ENCODE data around the gene GIMAP1. TPM values are rescaled to one million over a fixed set of nuclear protein-coding genes. Genes with fewer than 3 reads are reported as not detected.

Gene GIMAP1
- polyA plus RNA-seq, 1 donor: 2.2 TPM

- Histone ChIP-seq H3K4me3 (ENCODE audit: low read length) (no peak overlapping the region), H3K27ac (ENCODE audit: low read length) (no peak overlapping the region), H3K9me3 (ENCODE audit: control insufficient read depth, low read depth, low read length) (peaks cover 6% of the 10 kb centered on the region), H3K4me1 (ENCODE audit: control insufficient read depth, insufficient read depth, low read length) (no peaks in the 10 kb centered on the region), H3K36me3 (ENCODE audit: control insufficient read depth, insufficient read depth, low read length) (no peaks in the 10 kb centered on the region), H3K27me3 (ENCODE audit: control insufficient read depth, insufficient read depth, low read length) (no peaks in the 10 kb centered on the region)
- DNase-seq: no peak
- WGBS (ENCODE audit: insufficient coverage, low lambda C conversion rate): no CpG with 5 or more reads among the region's 52 CpGs
Observed at GRCh38 chr7:150719960-150720891, 3.8 kb downstream of the GIMAP1 start.

DNA sequence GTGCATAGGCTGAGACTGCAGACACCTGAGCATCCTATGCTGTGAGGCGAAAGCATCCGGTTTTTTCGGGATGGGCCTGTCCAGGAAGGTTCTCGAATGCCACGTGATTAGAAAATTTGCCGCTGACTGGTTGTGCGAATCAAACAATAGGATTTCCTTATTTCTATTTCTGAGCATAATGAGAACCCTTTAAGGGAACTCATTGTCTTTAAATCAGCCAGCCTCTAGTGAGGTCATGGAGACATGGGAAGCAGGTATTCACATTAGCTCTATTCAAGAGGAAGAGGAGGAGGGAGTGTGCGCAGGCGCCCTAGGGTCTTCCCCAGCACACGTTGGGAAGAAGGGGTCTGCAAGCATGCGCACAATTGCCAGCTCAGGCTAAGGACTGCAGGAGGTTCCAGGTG lies 5.6 kb downstream of the GIMAP1 start:
- WGBS (ENCODE audit: insufficient coverage, low lambda C conversion rate): no CpG with 5 or more reads among the region's 11 CpGs
- no peaks in the 10 kb centered on the region for H3K27me3 ChIP-seq (ENCODE audit: control insufficient read depth, insufficient read depth, low read length)
- H3K36me3 ChIP-seq (ENCODE audit: control insufficient read depth, insufficient read depth, low read length): no peaks in the 10 kb centered on the region
- no peak for DNase-seq
- H3K4me1 ChIP-seq (ENCODE audit: control insufficient read depth, insufficient read depth, low read length): no peaks in the 10 kb centered on the region
- H3K9me3 ChIP-seq (ENCODE audit: control insufficient read depth, low read depth, low read length): peaks cover 13% of the 10 kb centered on the region
- H3K4me3 ChIP-seq (ENCODE audit: low read length): no peak overlapping the region
- no peak overlapping the region for H3K27ac ChIP-seq (ENCODE audit: low read length)

- DNase-seq: no peak
- H3K27me3 ChIP-seq (ENCODE audit: control insufficient read depth, insufficient read depth, low read length): no peaks in the 10 kb centered on the region
- WGBS (ENCODE audit: insufficient coverage, low lambda C conversion rate): no CpG with 5 or more reads among the region's 12 CpGs
- H3K27ac ChIP-seq (ENCODE audit: low read length): no peak overlapping the region
- peaks cover 13% of the 10 kb centered on the region for H3K9me3 ChIP-seq (ENCODE audit: control insufficient read depth, low read depth, low read length)
- H3K36me3 ChIP-seq (ENCODE audit: control insufficient read depth, insufficient read depth, low read length): no peaks in the 10 kb centered on the region
- no peaks in the 10 kb centered on the region for H3K4me1 ChIP-seq (ENCODE audit: control insufficient read depth, insufficient read depth, low read length)
- no peak overlapping the region for H3K4me3 ChIP-seq (ENCODE audit: low read length)
Observed at GRCh38 chr7:150722431-150722931, 6.1 kb downstream of the GIMAP1 start.

DNA sequence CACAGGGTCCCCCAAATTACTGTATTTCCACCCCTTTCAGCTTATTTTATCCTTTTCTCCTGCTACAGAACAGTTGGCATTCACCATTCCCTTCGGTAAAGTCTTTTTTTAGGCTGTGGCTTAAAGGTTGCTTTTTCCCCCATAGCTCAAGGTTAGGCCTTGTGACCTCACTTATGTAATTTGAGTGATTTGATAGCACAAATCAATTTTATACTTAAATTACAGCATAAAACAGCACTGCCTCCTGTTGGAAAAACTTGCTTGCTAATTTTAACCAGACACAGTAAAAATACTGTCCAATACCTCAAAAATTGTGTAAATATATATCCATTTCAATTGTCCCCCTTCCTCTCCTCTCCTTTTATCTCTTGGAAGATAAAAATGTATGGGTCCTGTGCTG lies 7.1 kb downstream of the GIMAP1 start:
- Histone ChIP-seq H3K27ac (ENCODE audit: low read length) (no peak overlapping the region), H3K27me3 (ENCODE audit: control insufficient read depth, insufficient read depth, low read length) (no peaks in the 10 kb centered on the region), H3K9me3 (ENCODE audit: control insufficient read depth, low read depth, low read length) (peaks cover 13% of the 10 kb centered on the region), H3K4me3 (ENCODE audit: low read length) (no peak overlapping the region), H3K4me1 (ENCODE audit: control insufficient read depth, insufficient read depth, low read length) (peaks cover 5% of the 10 kb centered on the region), H3K36me3 (ENCODE audit: control insufficient read depth, insufficient read depth, low read length) (no peaks in the 10 kb centered on the region)
- no CpG with 5 or more reads among the region's 1 CpG for WGBS (ENCODE audit: insufficient coverage, low lambda C conversion rate)
- no peak for DNase-seq

- peak; percentile 63 to 88 for DNase-seq
- no CpG with 5 or more reads among the region's 3 CpGs for WGBS (ENCODE audit: insufficient coverage, low lambda C conversion rate)
- H3K4me3 ChIP-seq (ENCODE audit: low read length): no peak overlapping the region
- peaks cover 5% of the 10 kb centered on the region for H3K4me1 ChIP-seq (ENCODE audit: control insufficient read depth, insufficient read depth, low read length)
- H3K9me3 ChIP-seq (ENCODE audit: control insufficient read depth, low read depth, low read length): peaks cover 7% of the 10 kb centered on the region
- no peaks in the 10 kb centered on the region for H3K36me3 ChIP-seq (ENCODE audit: control insufficient read depth, insufficient read depth, low read length)
- no peaks in the 10 kb centered on the region for H3K27me3 ChIP-seq (ENCODE audit: control insufficient read depth, insufficient read depth, low read length)
- H3K27ac ChIP-seq (ENCODE audit: low read length): no peak overlapping the region
Observed at GRCh38 chr7:150727381-150727780, 11.0 kb downstream of the GIMAP1 start.

DNA sequence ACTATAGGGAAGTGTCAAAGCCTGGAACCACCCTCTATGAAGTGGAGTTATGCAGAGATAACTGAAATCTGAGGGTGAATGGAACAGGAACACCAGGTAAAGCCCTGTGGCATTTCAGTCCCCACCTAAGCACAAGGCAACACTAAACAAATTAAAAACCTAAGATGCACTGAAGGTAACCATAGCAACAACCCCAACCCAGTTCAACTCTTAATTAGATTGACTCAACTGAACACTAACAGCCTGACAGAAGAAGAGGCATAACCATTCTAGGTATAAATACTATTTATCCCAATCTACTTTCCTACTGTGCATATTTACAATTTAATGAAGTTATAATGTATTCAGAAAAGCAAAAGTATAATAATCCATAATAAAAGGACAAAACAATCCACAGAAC lies 11.6 kb downstream of the GIMAP1 start:
- no peak for DNase-seq
- H3K9me3 ChIP-seq (ENCODE audit: control insufficient read depth, low read depth, low read length): peaks cover 7% of the 10 kb centered on the region
- H3K27ac ChIP-seq (ENCODE audit: low read length): no peak overlapping the region
- H3K27me3 ChIP-seq (ENCODE audit: control insufficient read depth, insufficient read depth, low read length): peaks cover 3% of the 10 kb centered on the region
- no peaks in the 10 kb centered on the region for H3K36me3 ChIP-seq (ENCODE audit: control insufficient read depth, insufficient read depth, low read length)
- H3K4me1 ChIP-seq (ENCODE audit: control insufficient read depth, insufficient read depth, low read length): peaks cover 5% of the 10 kb centered on the region
- no peak overlapping the region for H3K4me3 ChIP-seq (ENCODE audit: low read length)

- DNase-seq: no peak
- H3K36me3 ChIP-seq (ENCODE audit: control insufficient read depth, insufficient read depth, low read length): no peaks in the 10 kb centered on the region
- no peak overlapping the region for H3K4me3 ChIP-seq (ENCODE audit: low read length)
- H3K27me3 ChIP-seq (ENCODE audit: control insufficient read depth, insufficient read depth, low read length): peaks cover 5% of the 10 kb centered on the region
- peaks cover 5% of the 10 kb centered on the region for H3K4me1 ChIP-seq (ENCODE audit: control insufficient read depth, insufficient read depth, low read length)
- peaks cover 7% of the 10 kb centered on the region for H3K9me3 ChIP-seq (ENCODE audit: control insufficient read depth, low read depth, low read length)
- H3K27ac ChIP-seq (ENCODE audit: low read length): no peak overlapping the region
Observed at GRCh38 chr7:150728609-150729008, 12.2 kb downstream of the GIMAP1 start.

GRCh38 chr7:150731916-150732315 lies 15.5 kb downstream of the GIMAP1 start:
- H3K4me3 ChIP-seq (ENCODE audit: low read length): no peak overlapping the region
- H3K9me3 ChIP-seq (ENCODE audit: control insufficient read depth, low read depth, low read length): no peaks in the 10 kb centered on the region
- no peak overlapping the region for H3K27ac ChIP-seq (ENCODE audit: low read length)
- no CpG with 5 or more reads among the region's 1 CpG for WGBS (ENCODE audit: insufficient coverage, low lambda C conversion rate)
- H3K36me3 ChIP-seq (ENCODE audit: control insufficient read depth, insufficient read depth, low read length): no peaks in the 10 kb centered on the region
- no peak for DNase-seq
- H3K27me3 ChIP-seq (ENCODE audit: control insufficient read depth, insufficient read depth, low read length): peaks cover 7% of the 10 kb centered on the region
- peaks cover 5% of the 10 kb centered on the region for H3K4me1 ChIP-seq (ENCODE audit: control insufficient read depth, insufficient read depth, low read length)

DNA sequence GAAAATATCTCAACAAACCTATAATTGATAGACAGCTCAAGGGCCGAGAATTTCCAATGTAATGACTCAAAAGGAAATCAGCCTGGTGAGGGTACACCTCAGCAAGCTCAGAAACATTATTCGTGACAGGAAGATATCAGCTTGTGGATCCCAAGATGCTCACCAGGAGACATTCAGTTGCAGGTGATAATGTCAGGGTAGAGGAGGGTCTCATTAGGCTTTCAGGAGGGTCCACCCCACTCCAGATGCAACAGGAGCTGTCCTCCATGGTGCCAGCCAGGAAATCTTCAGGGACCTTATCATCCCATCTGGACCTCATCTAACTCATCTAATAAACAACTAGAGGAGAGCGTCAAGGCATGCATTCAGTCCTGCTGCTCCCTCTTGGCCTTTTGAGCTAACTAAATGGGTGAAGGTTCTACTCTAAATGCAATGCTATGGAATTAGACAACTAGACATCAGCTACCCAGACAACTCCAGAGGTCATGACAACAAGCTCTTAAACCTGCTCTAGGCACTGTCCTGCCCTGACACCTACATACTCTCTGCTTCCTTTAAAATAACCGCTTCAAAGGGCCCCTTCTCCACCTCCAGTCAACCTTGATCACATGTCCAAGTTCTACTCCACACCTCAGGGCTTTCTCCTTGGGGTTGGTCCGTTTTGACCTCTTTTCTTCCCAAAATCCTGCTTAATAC lies 16.5 kb downstream of the GIMAP1 start:
- peaks cover 12% of the 10 kb centered on the region for H3K27me3 ChIP-seq (ENCODE audit: control insufficient read depth, insufficient read depth, low read length)
- no peaks in the 10 kb centered on the region for H3K9me3 ChIP-seq (ENCODE audit: control insufficient read depth, low read depth, low read length)
- H3K4me3 ChIP-seq (ENCODE audit: low read length): no peak overlapping the region
- H3K4me1 ChIP-seq (ENCODE audit: control insufficient read depth, insufficient read depth, low read length): peaks cover under 1% of the 10 kb centered on the region
- WGBS (ENCODE audit: insufficient coverage, low lambda C conversion rate): 43% methylated on average over 1 of the region's 5 CpGs
- no peak for DNase-seq
- H3K36me3 ChIP-seq (ENCODE audit: control insufficient read depth, insufficient read depth, low read length): no peaks in the 10 kb centered on the region
- no peak overlapping the region for H3K27ac ChIP-seq (ENCODE audit: low read length)

DNA sequence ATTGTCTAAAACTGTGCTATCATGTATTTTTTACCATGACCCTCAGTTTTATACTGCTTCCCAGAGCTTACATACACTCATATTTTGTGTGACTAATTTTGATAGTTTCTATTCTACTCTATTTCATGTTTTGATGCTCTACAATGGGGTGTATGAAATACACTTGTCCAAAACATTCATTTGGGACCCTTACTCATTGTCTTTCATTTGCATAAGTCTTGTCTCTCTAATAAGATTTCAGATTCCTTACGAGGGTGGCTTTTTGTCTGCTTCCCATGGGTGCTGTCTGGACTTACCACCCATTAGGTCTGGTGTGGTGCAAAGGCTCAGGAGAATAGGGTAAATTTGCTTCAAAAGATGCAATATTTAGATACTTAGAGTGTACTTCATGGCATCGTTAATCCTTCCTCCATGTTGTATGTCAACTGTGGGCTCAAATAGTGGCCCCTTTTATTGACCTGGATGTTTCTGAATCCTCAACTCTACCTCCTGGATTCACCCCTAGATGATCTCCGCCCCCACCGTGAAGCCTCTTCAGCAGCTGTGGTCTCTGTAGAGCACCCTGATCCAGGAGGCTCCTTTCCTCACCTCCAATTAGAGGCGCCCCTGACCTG lies 17.2 kb downstream of the GIMAP1 start:
- Histone ChIP-seq H3K27me3 (ENCODE audit: control insufficient read depth, insufficient read depth, low read length) (peaks cover 18% of the 10 kb centered on the region), H3K4me3 (ENCODE audit: low read length) (no peak overlapping the region), H3K27ac (ENCODE audit: low read length) (no peak overlapping the region), H3K36me3 (ENCODE audit: control insufficient read depth, insufficient read depth, low read length) (no peaks in the 10 kb centered on the region), H3K9me3 (ENCODE audit: control insufficient read depth, low read depth, low read length) (no peaks in the 10 kb centered on the region), H3K4me1 (ENCODE audit: control insufficient read depth, insufficient read depth, low read length) (no peaks in the 10 kb centered on the region)
- WGBS (ENCODE audit: insufficient coverage, low lambda C conversion rate): no CpG with 5 or more reads among the region's 5 CpGs
- DNase-seq: no peak

Measured in large intestine (tissue), 3 donors.